ENCODE results near the gene EGR4.
A peak's percentile ranks its signal among the peaks of the same experiment; 100 is the strongest.

EGR4 gene

GRCh38 chr2:73249636-73250035 lies 43.7 kb downstream of the EGR4 start:
- TF ChIP-seq ZFX (IDR thresholded peaks at IDR 0.05; ENCODE audit: borderline replicate concordance) (no peak), CTCF (IDR thresholded peaks at IDR 0.05) (no peak)
- H3K27ac ChIP-seq, result no peak overlapping the region

- no peak overlapping the region for H3K27ac ChIP-seq
- TF ChIP-seq CTCF (IDR thresholded peaks at IDR 0.05) (no peak), ZFX (IDR thresholded peaks at IDR 0.05; ENCODE audit: borderline replicate concordance) (no peak)
Observed at GRCh38 chr2:73246850-73247249, 46.5 kb downstream of the EGR4 start.

DNA sequence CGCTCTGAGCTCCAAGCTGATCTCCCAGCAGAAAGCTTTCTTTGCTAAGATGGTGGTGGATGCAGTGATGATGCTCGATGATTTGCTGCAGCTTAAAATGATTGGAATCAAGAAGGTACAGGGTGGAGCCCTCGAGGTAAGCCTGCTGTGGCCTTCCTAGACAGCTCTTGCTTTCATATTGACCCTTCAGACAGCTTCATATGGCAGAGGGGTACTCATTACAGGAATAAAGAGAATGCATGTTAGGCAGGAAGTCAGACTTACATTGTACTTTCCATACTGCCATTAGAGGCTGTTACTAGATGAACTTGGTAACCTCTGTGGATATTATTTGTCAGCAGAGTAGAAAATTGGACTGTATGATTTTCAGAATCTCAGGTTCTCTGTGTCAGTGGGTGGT lies 48.8 kb downstream of the EGR4 start:
- peak overlapping the region; percentile 34; the same call in 1 of the 2 replicates for H3K27ac ChIP-seq
- TF ChIP-seq CTCF (IDR thresholded peaks at IDR 0.05) (no peak), ZFX (IDR thresholded peaks at IDR 0.05; ENCODE audit: borderline replicate concordance) (no peak)

- H3K27ac ChIP-seq, result peak overlapping the region; percentile 34
- no peak for TF ChIP-seq ZFX (IDR thresholded peaks at IDR 0.05; ENCODE audit: borderline replicate concordance)
- no peak for TF ChIP-seq CTCF (IDR thresholded peaks at IDR 0.05)
Observed at GRCh38 chr2:73243884-73244570, 49.3 kb downstream of the EGR4 start.

Measured in 22Rv1 (cell line).